MM.1S (cell line): Measurements from ENCODE around the gene TNP2.

Experiments
- CTCF ChIP-seq: fragments of 300-600 bp; sonication (generic); IDR thresholded peaks from 2 replicates; pipeline ENCODE4 v1.5.1; 2016; ENCODE audit warnings: antibody characterized with exemption, low read length, mixed read lengths
- EZH2phosphoT487 ChIP-seq: fragments of 300-600 bp; sonication (generic); IDR thresholded peaks from 2 replicates; pipeline ENCODE4 v1.6.1; 2018; ENCODE audit warnings: antibody characterized with exemption, low read length

GRCh38 chr16:11231367-11231970 is 37.7 kb downstream of the TNP2 start:
- TF ChIP-seq CTCF (no peak), EZH2phosphoT487 (no peak)
